Measurements from ENCODE around the gene PPP6C.

Gene PPP6C

GRCh38 chr9:125099816-125100215, 89.8 kb downstream of the PPP6C start:
- no peak overlapping the region for H3K4me3 ChIP-seq (ENCODE audit: low read depth, low read length)
- H3K27me3 ChIP-seq (replicated peaks), result no peaks in the 10 kb centered on the region
- in situ Hi-C loops (cut with HindIII; ENCODE audit: low pct_ligation_motif_present, low sequenced_read_pairs), result no loop called here
- no peak for DNase-seq
- no peaks in the 10 kb centered on the region for H3K36me3 ChIP-seq (replicated peaks)
- TF ChIP-seq, protein P1, sequence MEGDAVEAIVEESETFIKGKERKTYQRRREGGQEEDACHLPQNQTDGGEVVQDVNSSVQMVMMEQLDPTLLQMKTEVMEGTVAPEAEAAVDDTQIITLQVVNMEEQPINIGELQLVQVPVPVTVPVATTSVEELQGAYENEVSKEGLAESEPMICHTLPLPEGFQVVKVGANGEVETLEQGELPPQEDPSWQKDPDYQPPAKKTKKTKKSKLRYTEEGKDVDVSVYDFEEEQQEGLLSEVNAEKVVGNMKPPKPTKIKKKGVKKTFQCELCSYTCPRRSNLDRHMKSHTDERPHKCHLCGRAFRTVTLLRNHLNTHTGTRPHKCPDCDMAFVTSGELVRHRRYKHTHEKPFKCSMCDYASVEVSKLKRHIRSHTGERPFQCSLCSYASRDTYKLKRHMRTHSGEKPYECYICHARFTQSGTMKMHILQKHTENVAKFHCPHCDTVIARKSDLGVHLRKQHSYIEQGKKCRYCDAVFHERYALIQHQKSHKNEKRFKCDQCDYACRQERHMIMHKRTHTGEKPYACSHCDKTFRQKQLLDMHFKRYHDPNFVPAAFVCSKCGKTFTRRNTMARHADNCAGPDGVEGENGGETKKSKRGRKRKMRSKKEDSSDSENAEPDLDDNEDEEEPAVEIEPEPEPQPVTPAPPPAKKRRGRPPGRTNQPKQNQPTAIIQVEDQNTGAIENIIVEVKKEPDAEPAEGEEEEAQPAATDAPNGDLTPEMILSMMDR (IDR thresholded peaks at IDR 0.05; ENCODE audit: low read depth, low read length, missing control alignments), result no peak
- peak overlapping the region; percentile 66 for H3K27ac ChIP-seq
